HepG2 (cell line): ENCODE results near the gene DYDC2. TPM values are rescaled to one million over a fixed set of nuclear protein-coding genes. Genes with fewer than 3 reads are reported as not detected.

Source experiments
- GATAD2A ChIP-seq: IDR thresholded peaks from 2 replicates; pipeline ENCODE4 v1.6.1; 2016
- HDAC2 ChIP-seq: sonication (generic); formaldehyde crosslinking; IDR thresholded peaks from 2 replicates; pipeline ENCODE4 v1.4.0; 2020; ENCODE audit warnings: missing genetic modification reagents
- HDAC6 ChIP-seq: fragments of 200-600 bp; sonication (generic); IDR thresholded peaks from 2 replicates; pipeline ENCODE4 v1.7.0; 2017; ENCODE audit warnings: mild to moderate bottlenecking, antibody characterized with exemption, low read length, low read depth
- HNRNPL ChIP-seq: fragments of 200-400 bp; formaldehyde crosslinking; IDR thresholded peaks from 2 replicates; pipeline ENCODE4 v1.6.1; 2017; ENCODE audit warnings: mild to moderate bottlenecking, low read depth, low read length
- HOXA3 ChIP-seq: sonication (generic); formaldehyde crosslinking; IDR thresholded peaks from 2 replicates; pipeline ENCODE4 v1.5.0; 2020; ENCODE audit warnings: missing genetic modification reagents
- NR2F1 ChIP-seq, 2 experiments: fragments of 450-650 bp in 1 of 2; formaldehyde crosslinking in 1 of 2; IDR thresholded peaks; 2 replicates each; pipeline versions ENCODE4 v1.5.0 to v1.6.1; 2016 to 2020; ENCODE audit warnings: mild to moderate bottlenecking in 1 of 2, missing compliant biosample characterization in 1 of 2, missing genetic modification reagents in 1 of 2, moderate library complexity in 1 of 2
- PITX1 ChIP-seq: sonication (generic); formaldehyde crosslinking; IDR thresholded peaks from 2 replicates; pipeline ENCODE4 v1.5.1; 2020; ENCODE audit warnings: mild to moderate bottlenecking, missing genetic modification reagents
- RARA ChIP-seq: IDR thresholded peaks from 2 replicates; pipeline ENCODE4 v1.6.1; 2016; ENCODE audit warnings: missing genetic modification reagents, missing compliant biosample characterization
- ZFP36L1 ChIP-seq: sonication (generic); formaldehyde crosslinking; IDR thresholded peaks from 2 replicates; pipeline ENCODE4 v1.8.0; 2022; ENCODE audit warnings: mild to moderate bottlenecking, missing genetic modification reagents, moderate library complexity
- ZNF143 ChIP-seq: sonication (generic); formaldehyde crosslinking; IDR thresholded peaks from 2 replicates; pipeline ENCODE4 v1.4.0; 2020; ENCODE audit warnings: missing genetic modification reagents
- ZNF766 ChIP-seq: sonication (generic); formaldehyde crosslinking; IDR thresholded peaks from 2 replicates; pipeline ENCODE4 v1.5.0; 2020; ENCODE audit warnings: missing genetic modification reagents, borderline replicate concordance
- polyA plus RNA-seq, 8 experiments: library from polyadenylated mRNA; depleted of rRNA in 3 of 8; stranded (reverse) in 7 of 8; unstranded in 1 of 8; fragments of >200 nt; fragmentation: Illumina TruSeq in 4 of 8; extraction: Trizol in 4 of 8; gene quantifications; 2 replicates each; pipeline versions ENCODE4 v1.2.1 to v1.2.3, GENCODE V29; 2011 to 2016; ENCODE audit warnings: low read depth in 4 of 8, missing spikeins in 1 of 8, mixed read lengths in 1 of 8; ENCODE audit not compliant: insufficient read depth in 1 of 8
- total RNA-seq, 5 experiments: library from RNA; depleted of rRNA; stranded (reverse); fragments of >200 nt; fragmentation: Illumina TruSeq; extraction: Trizol; gene quantifications; 2 replicates each; pipeline ENCODE4 v1.2.3, GENCODE V29; 2016; ENCODE audit warnings: low read depth in 1 of 5
- TF ChIP-seq, protein P1 (sequence below): IDR thresholded peaks from 2 replicates; pipeline ENCODE4 v1.6.1; 2016; ENCODE audit warnings: low read depth, missing genetic modification reagents, missing compliant biosample characterization
- TF ChIP-seq, protein P2 (sequence below): sonication (generic); formaldehyde crosslinking; IDR thresholded peaks from 2 replicates; pipeline ENCODE4 v1.5.1; 2020; ENCODE audit warnings: mild to moderate bottlenecking, missing genetic modification reagents, moderate library complexity
- TF ChIP-seq, protein P3 (sequence below): sonication (generic); formaldehyde crosslinking; IDR thresholded peaks from 2 replicates; pipeline ENCODE4 v1.8.0; 2022; ENCODE audit warnings: mild to moderate bottlenecking, missing genetic modification reagents
- TF ChIP-seq, protein P4 (sequence below): sonication (generic); formaldehyde crosslinking; IDR thresholded peaks from 2 replicates; pipeline ENCODE4 v1.4.0; 2020; ENCODE audit warnings: mild to moderate bottlenecking, low read depth, missing genetic modification reagents

Gene DYDC2
- total and polyA plus RNA-seq, 2 of the 13 experiments (the other 11 are each of a cell fraction or from before 2014, with no cell fraction given), result 0.98 to 2.3 TPM

DNA sequence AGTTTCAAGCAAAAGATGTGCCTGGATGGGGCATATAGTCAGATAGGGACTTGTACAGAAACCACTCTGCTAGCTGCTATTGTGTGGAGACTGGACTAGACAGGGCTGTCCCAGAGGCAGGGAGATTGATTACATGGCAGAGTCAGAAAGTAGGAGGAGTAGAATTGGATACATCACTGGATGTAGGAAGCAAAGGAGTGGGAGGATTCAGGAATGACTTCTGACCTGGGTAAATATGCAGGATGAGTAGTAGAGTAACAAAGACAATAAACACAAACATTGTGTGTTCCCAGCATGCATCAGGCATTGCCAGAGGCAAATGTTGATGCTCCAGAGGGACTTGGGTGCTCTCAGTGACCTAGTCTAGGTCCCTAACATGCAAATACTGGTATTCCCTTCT lies 36.2 kb upstream of the DYDC2 start (continued):
- TF ChIP-seq, protein P1, sequence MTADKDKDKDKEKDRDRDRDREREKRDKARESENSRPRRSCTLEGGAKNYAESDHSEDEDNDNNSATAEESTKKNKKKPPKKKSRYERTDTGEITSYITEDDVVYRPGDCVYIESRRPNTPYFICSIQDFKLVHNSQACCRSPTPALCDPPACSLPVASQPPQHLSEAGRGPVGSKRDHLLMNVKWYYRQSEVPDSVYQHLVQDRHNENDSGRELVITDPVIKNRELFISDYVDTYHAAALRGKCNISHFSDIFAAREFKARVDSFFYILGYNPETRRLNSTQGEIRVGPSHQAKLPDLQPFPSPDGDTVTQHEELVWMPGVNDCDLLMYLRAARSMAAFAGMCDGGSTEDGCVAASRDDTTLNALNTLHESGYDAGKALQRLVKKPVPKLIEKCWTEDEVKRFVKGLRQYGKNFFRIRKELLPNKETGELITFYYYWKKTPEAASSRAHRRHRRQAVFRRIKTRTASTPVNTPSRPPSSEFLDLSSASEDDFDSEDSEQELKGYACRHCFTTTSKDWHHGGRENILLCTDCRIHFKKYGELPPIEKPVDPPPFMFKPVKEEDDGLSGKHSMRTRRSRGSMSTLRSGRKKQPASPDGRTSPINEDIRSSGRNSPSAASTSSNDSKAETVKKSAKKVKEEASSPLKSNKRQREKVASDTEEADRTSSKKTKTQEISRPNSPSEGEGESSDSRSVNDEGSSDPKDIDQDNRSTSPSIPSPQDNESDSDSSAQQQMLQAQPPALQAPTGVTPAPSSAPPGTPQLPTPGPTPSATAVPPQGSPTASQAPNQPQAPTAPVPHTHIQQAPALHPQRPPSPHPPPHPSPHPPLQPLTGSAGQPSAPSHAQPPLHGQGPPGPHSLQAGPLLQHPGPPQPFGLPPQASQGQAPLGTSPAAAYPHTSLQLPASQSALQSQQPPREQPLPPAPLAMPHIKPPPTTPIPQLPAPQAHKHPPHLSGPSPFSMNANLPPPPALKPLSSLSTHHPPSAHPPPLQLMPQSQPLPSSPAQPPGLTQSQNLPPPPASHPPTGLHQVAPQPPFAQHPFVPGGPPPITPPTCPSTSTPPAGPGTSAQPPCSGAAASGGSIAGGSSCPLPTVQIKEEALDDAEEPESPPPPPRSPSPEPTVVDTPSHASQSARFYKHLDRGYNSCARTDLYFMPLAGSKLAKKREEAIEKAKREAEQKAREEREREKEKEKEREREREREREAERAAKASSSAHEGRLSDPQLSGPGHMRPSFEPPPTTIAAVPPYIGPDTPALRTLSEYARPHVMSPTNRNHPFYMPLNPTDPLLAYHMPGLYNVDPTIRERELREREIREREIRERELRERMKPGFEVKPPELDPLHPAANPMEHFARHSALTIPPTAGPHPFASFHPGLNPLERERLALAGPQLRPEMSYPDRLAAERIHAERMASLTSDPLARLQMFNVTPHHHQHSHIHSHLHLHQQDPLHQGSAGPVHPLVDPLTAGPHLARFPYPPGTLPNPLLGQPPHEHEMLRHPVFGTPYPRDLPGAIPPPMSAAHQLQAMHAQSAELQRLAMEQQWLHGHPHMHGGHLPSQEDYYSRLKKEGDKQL (CRISPR knock-in tag), result no peak
- TF ChIP-seq HDAC6, result no peak
- 0 out of 2 replicates have a peak, but pooled peaks have one; percentile 21 for TF ChIP-seq HDAC2
- no peak for TF ChIP-seq ZFP36L1
- 0 out of 2 replicates have a peak, but pooled peaks have one; percentile 11 for TF ChIP-seq RARA (CRISPR knock-in tag)
- TF ChIP-seq GATAD2A (CRISPR knock-in tag), result peak; percentile 66
- TF ChIP-seq, protein P2, sequence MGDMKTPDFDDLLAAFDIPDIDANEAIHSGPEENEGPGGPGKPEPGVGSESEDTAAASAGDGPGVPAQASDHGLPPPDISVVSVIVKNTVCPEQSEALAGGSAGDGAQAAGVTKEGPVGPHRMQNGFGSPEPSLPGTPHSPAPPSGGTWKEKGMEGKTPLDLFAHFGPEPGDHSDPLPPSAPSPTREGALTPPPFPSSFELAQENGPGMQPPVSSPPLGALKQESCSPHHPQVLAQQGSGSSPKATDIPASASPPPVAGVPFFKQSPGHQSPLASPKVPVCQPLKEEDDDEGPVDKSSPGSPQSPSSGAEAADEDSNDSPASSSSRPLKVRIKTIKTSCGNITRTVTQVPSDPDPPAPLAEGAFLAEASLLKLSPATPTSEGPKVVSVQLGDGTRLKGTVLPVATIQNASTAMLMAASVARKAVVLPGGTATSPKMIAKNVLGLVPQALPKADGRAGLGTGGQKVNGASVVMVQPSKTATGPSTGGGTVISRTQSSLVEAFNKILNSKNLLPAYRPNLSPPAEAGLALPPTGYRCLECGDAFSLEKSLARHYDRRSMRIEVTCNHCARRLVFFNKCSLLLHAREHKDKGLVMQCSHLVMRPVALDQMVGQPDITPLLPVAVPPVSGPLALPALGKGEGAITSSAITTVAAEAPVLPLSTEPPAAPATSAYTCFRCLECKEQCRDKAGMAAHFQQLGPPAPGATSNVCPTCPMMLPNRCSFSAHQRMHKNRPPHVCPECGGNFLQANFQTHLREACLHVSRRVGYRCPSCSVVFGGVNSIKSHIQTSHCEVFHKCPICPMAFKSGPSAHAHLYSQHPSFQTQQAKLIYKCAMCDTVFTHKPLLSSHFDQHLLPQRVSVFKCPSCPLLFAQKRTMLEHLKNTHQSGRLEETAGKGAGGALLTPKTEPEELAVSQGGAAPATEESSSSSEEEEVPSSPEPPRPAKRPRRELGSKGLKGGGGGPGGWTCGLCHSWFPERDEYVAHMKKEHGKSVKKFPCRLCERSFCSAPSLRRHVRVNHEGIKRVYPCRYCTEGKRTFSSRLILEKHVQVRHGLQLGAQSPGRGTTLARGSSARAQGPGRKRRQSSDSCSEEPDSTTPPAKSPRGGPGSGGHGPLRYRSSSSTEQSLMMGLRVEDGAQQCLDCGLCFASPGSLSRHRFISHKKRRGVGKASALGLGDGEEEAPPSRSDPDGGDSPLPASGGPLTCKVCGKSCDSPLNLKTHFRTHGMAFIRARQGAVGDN, result no peak
- TF ChIP-seq, protein P3, sequence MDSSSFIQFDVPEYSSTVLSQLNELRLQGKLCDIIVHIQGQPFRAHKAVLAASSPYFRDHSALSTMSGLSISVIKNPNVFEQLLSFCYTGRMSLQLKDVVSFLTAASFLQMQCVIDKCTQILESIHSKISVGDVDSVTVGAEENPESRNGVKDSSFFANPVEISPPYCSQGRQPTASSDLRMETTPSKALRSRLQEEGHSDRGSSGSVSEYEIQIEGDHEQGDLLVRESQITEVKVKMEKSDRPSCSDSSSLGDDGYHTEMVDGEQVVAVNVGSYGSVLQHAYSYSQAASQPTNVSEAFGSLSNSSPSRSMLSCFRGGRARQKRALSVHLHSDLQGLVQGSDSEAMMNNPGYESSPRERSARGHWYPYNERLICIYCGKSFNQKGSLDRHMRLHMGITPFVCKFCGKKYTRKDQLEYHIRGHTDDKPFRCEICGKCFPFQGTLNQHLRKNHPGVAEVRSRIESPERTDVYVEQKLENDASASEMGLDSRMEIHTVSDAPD, result no peak
- TF ChIP-seq NR2F1 (CRISPR knock-in tag; IDR thresholded peaks at IDR 0.05), result peak; percentile 39 to 80; a peak in 2 of 4 replicates
- 0 out of 2 replicates have a peak, but pooled peaks have one; percentile 43 for TF ChIP-seq ZNF143 (CRISPR knock-in tag)
- TF ChIP-seq PITX1 (CRISPR knock-in tag), result no peak
- no peak for TF ChIP-seq ZNF766 (CRISPR knock-in tag)
- TF ChIP-seq, protein P4, sequence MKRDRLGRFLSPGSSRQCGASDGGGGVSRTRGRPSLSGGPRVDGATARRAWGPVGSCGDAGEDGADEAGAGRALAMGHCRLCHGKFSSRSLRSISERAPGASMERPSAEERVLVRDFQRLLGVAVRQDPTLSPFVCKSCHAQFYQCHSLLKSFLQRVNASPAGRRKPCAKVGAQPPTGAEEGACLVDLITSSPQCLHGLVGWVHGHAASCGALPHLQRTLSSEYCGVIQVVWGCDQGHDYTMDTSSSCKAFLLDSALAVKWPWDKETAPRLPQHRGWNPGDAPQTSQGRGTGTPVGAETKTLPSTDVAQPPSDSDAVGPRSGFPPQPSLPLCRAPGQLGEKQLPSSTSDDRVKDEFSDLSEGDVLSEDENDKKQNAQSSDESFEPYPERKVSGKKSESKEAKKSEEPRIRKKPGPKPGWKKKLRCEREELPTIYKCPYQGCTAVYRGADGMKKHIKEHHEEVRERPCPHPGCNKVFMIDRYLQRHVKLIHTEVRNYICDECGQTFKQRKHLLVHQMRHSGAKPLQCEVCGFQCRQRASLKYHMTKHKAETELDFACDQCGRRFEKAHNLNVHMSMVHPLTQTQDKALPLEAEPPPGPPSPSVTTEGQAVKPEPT (CRISPR knock-in tag), result no peak
- TF ChIP-seq HNRNPL, result no peak
- TF ChIP-seq HOXA3 (CRISPR knock-in tag), result no peak
